Measurements from ENCODE around the gene MYO10.
"Not testable (repeated sequence)": the region's sequence is repeated elsewhere in the genome, so short reads cannot be mapped to it uniquely, and the experiment has no call there.

MYO10 gene

GRCh38 chr5:16896767-16897166 is 39.3 kb downstream of the MYO10 start:
- in situ Hi-C loops (cut with MboI; ENCODE audit: low pct_unique_long_range_greater_than_20kb, low sequenced_read_pairs): no loop called here
- DNase-seq: no peak

- no peak for DNase-seq
- in situ Hi-C loops (cut with MboI; ENCODE audit: low pct_unique_long_range_greater_than_20kb, low sequenced_read_pairs): no loop called here
These were observed 41.6 kb downstream of the MYO10 start for GRCh38 chr5:16894236-16895057.

- in situ Hi-C loops (cut with MboI; ENCODE audit: low pct_unique_long_range_greater_than_20kb, low sequenced_read_pairs): no loop called here
- no peak for DNase-seq
These were observed 45.1 kb downstream of the MYO10 start for GRCh38 chr5:16891033-16891432.

GRCh38 chr5:16889972-16890519 is 46.0 kb downstream of the MYO10 start:
- no peak for DNase-seq
- in situ Hi-C loops (cut with MboI; ENCODE audit: low pct_unique_long_range_greater_than_20kb, low sequenced_read_pairs): no loop called here

GRCh38 chr5:16889203-16889971 is 46.7 kb downstream of the MYO10 start:
- no peak for DNase-seq
- in situ Hi-C loops (cut with MboI; ENCODE audit: low pct_unique_long_range_greater_than_20kb, low sequenced_read_pairs): no loop called here

- in situ Hi-C loops (cut with MboI; ENCODE audit: low pct_unique_long_range_greater_than_20kb, low sequenced_read_pairs): no loop called here
- no peak for DNase-seq
These were observed 47.4 kb downstream of the MYO10 start for GRCh38 chr5:16888694-16889124.

GRCh38 chr5:16886793-16887345 is 49.2 kb downstream of the MYO10 start:
- no peak for DNase-seq
- in situ Hi-C loops (cut with MboI; ENCODE audit: low pct_unique_long_range_greater_than_20kb, low sequenced_read_pairs): no loop called here

GRCh38 chr5:16886366-16886736 is 49.7 kb downstream of the MYO10 start:
- in situ Hi-C loops (cut with MboI; ENCODE audit: low pct_unique_long_range_greater_than_20kb, low sequenced_read_pairs): no loop called here
- no peak for DNase-seq

GRCh38 chr5:16885635-16886365 is 50.3 kb downstream of the MYO10 start:
- in situ Hi-C loops (cut with MboI; ENCODE audit: low pct_unique_long_range_greater_than_20kb, low sequenced_read_pairs): no loop called here
- DNase-seq: no peak

GRCh38 chr5:16884595-16884994 is 51.5 kb downstream of the MYO10 start:
- DNase-seq: no peak
- in situ Hi-C loops (cut with MboI; ENCODE audit: low pct_unique_long_range_greater_than_20kb, low sequenced_read_pairs): no loop called here

- in situ Hi-C loops (cut with MboI; ENCODE audit: low pct_unique_long_range_greater_than_20kb, low sequenced_read_pairs): no loop called here
- no peak for DNase-seq
These were observed 52.3 kb downstream of the MYO10 start for GRCh38 chr5:16883806-16884205.

- no peak for DNase-seq
- in situ Hi-C loops (cut with MboI; ENCODE audit: low pct_unique_long_range_greater_than_20kb, low sequenced_read_pairs): no loop called here
These were observed 52.9 kb downstream of the MYO10 start for GRCh38 chr5:16883176-16883575.

- in situ Hi-C loops (cut with MboI; ENCODE audit: low pct_unique_long_range_greater_than_20kb, low sequenced_read_pairs): no loop called here
- no peak for DNase-seq
These were observed 54.8 kb downstream of the MYO10 start for GRCh38 chr5:16881251-16881650.

- in situ Hi-C loops (cut with MboI; ENCODE audit: low pct_unique_long_range_greater_than_20kb, low sequenced_read_pairs): no loop called here
These were observed 55.5 kb downstream of the MYO10 start for GRCh38 chr5:16880547-16880946.

GRCh38 chr5:16879650-16880049 is 56.4 kb downstream of the MYO10 start:
- in situ Hi-C loops (cut with MboI; ENCODE audit: low pct_unique_long_range_greater_than_20kb, low sequenced_read_pairs): no loop called here
- no peak for DNase-seq

More at GRCh38 chr5:16880547-16880946, 55.5 kb downstream of the MYO10 start:
- no peak for DNase-seq

- DNase-seq: no peak
- in situ Hi-C loops (cut with MboI; ENCODE audit: low pct_unique_long_range_greater_than_20kb, low sequenced_read_pairs): no loop called here
These were observed 56.9 kb downstream of the MYO10 start for GRCh38 chr5:16879191-16879590.

GRCh38 chr5:16877267-16877935 is 58.7 kb downstream of the MYO10 start:
- in situ Hi-C loops (cut with MboI; ENCODE audit: low pct_unique_long_range_greater_than_20kb, low sequenced_read_pairs): no loop called here

GRCh38 chr5:16874424-16874823 is 61.7 kb downstream of the MYO10 start:
- in situ Hi-C loops (cut with MboI; ENCODE audit: low pct_unique_long_range_greater_than_20kb, low sequenced_read_pairs); DNase-seq: not testable (repeated sequence)

More at GRCh38 chr5:16877267-16877935, 58.7 kb downstream of the MYO10 start:
- DNase-seq: no peak
